GM18868 (cell line): ENCODE measurements around the gene DCLK2.

Experiments used
- ATAC-seq: cut with Tn5 transposase; IDR thresholded peaks from one replicate; pipeline ENCODE4 v1.9.1; 2021; ENCODE audit warnings: mild to moderate bottlenecking, moderate library complexity; ENCODE audit not compliant: unreplicated experiment

DCLK2 gene

GRCh38 chr4:150078041-150078578 is at the start of gene DCLK2:
Gene DCLK2, plus strand, starts transcription at chr4:150078445. Its CDS starts 583 bp downstream, at chr4:150079028.
- ATAC-seq = no peak

GRCh38 chr4:150032541-150032940 is 45.7 kb upstream of the DCLK2 start:
- ATAC-seq = no peak

GRCh38 chr4:150033081-150033480 is 45.2 kb upstream of the DCLK2 start:
- no peak for ATAC-seq

DNA sequence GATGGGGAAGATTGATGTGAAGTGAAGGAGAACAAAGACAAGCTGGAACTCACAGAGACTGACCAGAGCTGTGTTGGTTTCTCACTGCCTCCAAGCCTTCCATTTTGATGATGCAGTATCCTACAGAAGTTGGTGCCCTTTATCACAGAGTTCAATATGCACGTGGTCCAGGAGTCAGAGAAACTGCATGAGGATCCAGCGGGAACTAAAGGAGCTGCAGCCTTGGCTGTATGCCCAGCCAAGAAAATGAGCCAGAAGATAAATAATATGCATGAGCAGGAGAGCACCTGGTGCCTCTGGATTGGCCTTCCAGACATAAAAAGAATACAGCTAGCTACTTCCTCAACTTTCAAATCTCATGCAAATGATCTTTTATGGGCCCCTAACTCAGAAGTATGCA is 44.3 kb upstream of the DCLK2 start:
- no peak for ATAC-seq

GRCh38 chr4:150037251-150037856 is 40.9 kb upstream of the DCLK2 start:
- no peak for ATAC-seq

- ATAC-seq = peak; percentile 98
Measured at GRCh38 chr4:150038335-150039076, 39.7 kb upstream of the DCLK2 start.

- no peak for ATAC-seq
Measured at GRCh38 chr4:150039274-150040127, 38.7 kb upstream of the DCLK2 start.

GRCh38 chr4:150044517-150044916 is 33.7 kb upstream of the DCLK2 start:
- no peak for ATAC-seq

- no peak for ATAC-seq
Measured at GRCh38 chr4:150045410-150045809, 32.8 kb upstream of the DCLK2 start.

- ATAC-seq = no peak
Measured at GRCh38 chr4:150046728-150047217, 31.5 kb upstream of the DCLK2 start.

GRCh38 chr4:150047546-150047945 is 30.7 kb upstream of the DCLK2 start:
- no peak for ATAC-seq

GRCh38 chr4:150049682-150050081 is 28.6 kb upstream of the DCLK2 start:
- ATAC-seq = no peak

- ATAC-seq = no peak
Measured at GRCh38 chr4:150050566-150050965, 27.7 kb upstream of the DCLK2 start.

GRCh38 chr4:150051111-150051510 is 27.1 kb upstream of the DCLK2 start:
- ATAC-seq = no peak

DNA sequence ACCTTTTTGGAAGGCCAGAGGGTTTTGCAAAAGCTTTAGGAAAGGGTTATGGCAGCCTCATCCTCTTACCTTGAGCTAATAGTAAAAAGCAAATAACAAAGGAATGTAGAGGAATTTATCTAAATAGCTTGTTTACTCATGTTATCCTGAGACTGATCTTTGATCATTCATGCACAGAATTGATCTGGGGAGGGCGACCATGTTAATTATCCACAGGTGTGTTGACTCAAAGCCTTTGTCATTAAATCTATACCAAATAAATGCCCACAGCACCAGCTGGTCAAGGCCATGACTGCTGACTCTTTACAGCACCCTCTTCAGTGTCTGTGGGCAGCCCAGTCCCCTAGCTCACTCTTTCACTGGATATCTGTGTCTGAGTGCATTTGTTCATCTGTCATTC is 22.8 kb upstream of the DCLK2 start:
- ATAC-seq = no peak

GRCh38 chr4:150056569-150056968 is 21.7 kb upstream of the DCLK2 start:
- ATAC-seq = no peak

- ATAC-seq = no peak
Measured at GRCh38 chr4:150061086-150061776, 17.0 kb upstream of the DCLK2 start.

DNA sequence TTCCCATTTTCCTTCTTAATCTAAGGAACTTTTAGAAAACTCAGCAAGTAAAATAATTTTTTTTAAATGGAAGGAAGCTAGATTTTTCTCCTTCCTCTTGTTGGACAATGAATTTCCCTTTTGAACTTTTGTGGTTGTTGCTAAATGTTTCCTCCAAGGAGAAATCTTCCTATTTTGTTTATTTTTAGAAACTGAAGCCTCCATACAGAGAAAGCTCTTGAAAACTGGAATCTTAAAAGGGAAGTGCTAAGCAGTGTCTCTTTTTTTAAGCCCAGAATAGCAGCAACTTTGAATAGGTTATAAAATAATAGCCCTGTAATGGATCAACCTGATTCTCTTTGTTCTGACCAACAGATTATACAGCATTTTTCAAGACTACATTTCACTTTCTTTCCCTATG is 15.1 kb upstream of the DCLK2 start:
- no peak for ATAC-seq

DNA sequence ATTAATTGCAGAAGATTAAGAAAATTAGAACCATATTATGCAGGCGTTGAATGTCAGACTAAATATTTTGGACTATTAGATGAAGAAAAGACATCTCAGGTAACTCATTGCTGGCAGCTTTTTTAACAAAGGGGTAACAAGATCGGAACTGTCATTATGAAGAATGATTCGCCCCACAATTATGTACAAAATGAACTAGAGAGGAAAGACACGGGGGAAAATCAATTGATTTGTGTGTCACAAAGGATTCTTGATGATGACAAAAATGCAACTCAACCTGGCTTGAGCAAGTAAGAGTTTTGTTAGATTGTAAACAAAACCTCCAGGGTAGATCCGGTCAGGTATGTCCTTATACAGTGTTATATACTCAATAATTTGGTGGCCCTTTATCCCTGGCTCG is 12.5 kb upstream of the DCLK2 start:
- ATAC-seq = no peak

GRCh38 chr4:150067859-150068258 is 10.4 kb upstream of the DCLK2 start:
- ATAC-seq = no peak
